GM23248 (cell line): Measurements from ENCODE around the gene ANXA5.

Experiments used
- EZH2 ChIP-seq: fragments of 200-600 bp; sonication (generic); IDR thresholded peaks from 2 replicates; pipeline ENCODE4 v1.6.1; 2018; ENCODE audit warnings: antibody characterized with exemption, mild to moderate bottlenecking; ENCODE audit not compliant: insufficient read depth, poor library complexity, severe bottlenecking
- EZH2phosphoT487 ChIP-seq: fragments of 200-600 bp; sonication (generic); IDR thresholded peaks from 2 replicates; pipeline ENCODE4 v1.6.1; 2018; ENCODE audit warnings: antibody characterized with exemption, moderate library complexity, mild to moderate bottlenecking, low read depth; ENCODE audit not compliant: insufficient read depth

- TF ChIP-seq EZH2 = no peak
- no peak for TF ChIP-seq EZH2phosphoT487
Observed at GRCh38 chr4:121705521-121705920, 8.7 kb upstream of the ANXA5 start.
